Activated CD4-positive, alpha-beta T cell treated with anti-CD3 and anti-CD28 coated beads for 36 hours (primary cell): Measurements from ENCODE around the gene HPS5. TPM values are rescaled to one million over a fixed set of nuclear protein-coding genes. Genes with fewer than 3 reads are reported as not detected.

Source experiments
- ATAC-seq: fragments of 200-7000 bp; cut with Tn5 transposase; one replicate; pipeline ENCODE4 v1.10.0; 2021; ENCODE audit warnings: mild to moderate bottlenecking, moderate library complexity
- CTCF ChIA-PET: fragments of 350-600 bp; sonication (Branson Sonifier 250); formaldehyde crosslinking; loops from one replicate; lab custom pipeline; 2021; ENCODE audit warnings: antibody characterized with exemption; lab: Charles Lee
- POLR2A ChIA-PET: fragments of 350-600 bp; sonication (Branson Sonifier 250); formaldehyde crosslinking; loops from one replicate; lab custom pipeline; 2021; ENCODE audit warnings: antibody characterized with exemption, inconsistent platforms; lab: Charles Lee
- DNase-seq: peaks from one replicate; pipeline ENCODE4 v3.0.0-alpha.2; 2020
- H3K27ac Mint-ChIP-seq: one replicate; pipeline ENCODE4 v1.8.0; 2021; ENCODE audit warnings: mixed read lengths
- H3K27me3 Mint-ChIP-seq: one replicate; pipeline ENCODE4 v1.8.0; 2021; ENCODE audit warnings: mixed read lengths
- H3K36me3 Mint-ChIP-seq: one replicate; pipeline ENCODE4 v1.8.0; 2021; ENCODE audit warnings: low read depth, mixed read lengths
- H3K4me1 Mint-ChIP-seq: one replicate; pipeline ENCODE4 v1.8.0; 2021; ENCODE audit warnings: mixed read lengths
- H3K4me3 Mint-ChIP-seq: one replicate; pipeline ENCODE4 v1.8.0; 2021; ENCODE audit warnings: mild to moderate bottlenecking, moderate library complexity, mixed read lengths
- H3K9me3 Mint-ChIP-seq: one replicate; pipeline ENCODE4 v1.8.0; 2021; ENCODE audit warnings: low read depth, mixed read lengths
- intact Hi-C, 2 experiments: fragments of 100-400 bp; cut with DNase I in 1 of 2; cut with micrococcal nuclease in 1 of 2; formaldehyde crosslinking; loops; one replicate each; pipeline versions ENCODE4 v1.14.2 to v1.15.1; 2022 to 2024; cut with DNase I, micrococcal nuclease
- total RNA-seq, 2 experiments: library from RNA; stranded (reverse); gene quantifications; one replicate each; pipeline ENCODE4 v1.2.3, GENCODE V29; 2021

HPS5 gene
- total RNA-seq, 2 experiments from 2014 or later = 14.3 to 16.1 TPM

DNA sequence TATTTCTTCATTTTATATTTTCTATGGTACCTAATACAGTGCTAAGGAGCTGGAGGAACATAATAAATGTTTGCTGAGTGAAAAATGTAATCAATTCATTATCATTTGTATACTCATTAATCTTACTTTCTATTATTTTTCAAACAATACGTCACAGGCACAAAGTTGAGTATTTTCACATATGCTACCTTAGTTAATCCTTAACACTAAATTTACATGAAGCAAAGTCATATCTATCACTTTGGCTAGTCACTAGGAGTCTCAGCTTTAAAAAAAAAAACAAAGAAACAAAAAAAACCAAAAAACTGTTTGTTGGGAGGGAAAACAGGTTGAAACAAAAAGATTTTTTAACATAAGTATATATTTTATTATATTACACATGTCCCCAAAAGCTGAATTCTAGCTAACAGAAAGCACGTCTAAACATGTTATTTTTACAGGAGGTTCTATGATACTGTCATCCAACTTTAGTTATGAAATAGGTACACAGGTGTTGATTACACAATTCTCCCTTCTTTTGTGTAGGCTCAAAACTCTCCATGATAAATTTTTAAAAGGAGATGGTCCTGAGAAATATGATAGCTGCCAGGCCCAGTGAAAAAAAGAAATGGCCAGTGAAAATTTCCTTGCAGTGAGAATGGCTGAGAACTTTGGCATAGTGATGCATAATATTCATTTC, 14.3 kb downstream of the HPS5 start:
- CTCF ChIA-PET = interaction anchor here (0.7 to 1.3 kb wide), 5 partner anchors 7 to 179 kb away, joined by 3 to 4 read pairs (median 4); no protein-coding TSS in a partner anchor
- intact Hi-C loops = no loop called here
- POLR2A ChIA-PET = no interaction called here
- no peak for DNase-seq
- no peak for ATAC-seq
- no peak overlapping the region for H3K4me3 Mint-ChIP-seq
- H3K9me3 Mint-ChIP-seq = no peaks in the 10 kb centered on the region
- peaks cover 43% of the 10 kb centered on the region for H3K36me3 Mint-ChIP-seq
- H3K27me3 Mint-ChIP-seq = no peaks in the 10 kb centered on the region
- H3K27ac Mint-ChIP-seq = no peak overlapping the region
- H3K4me1 Mint-ChIP-seq = no peaks in the 10 kb centered on the region

DNA sequence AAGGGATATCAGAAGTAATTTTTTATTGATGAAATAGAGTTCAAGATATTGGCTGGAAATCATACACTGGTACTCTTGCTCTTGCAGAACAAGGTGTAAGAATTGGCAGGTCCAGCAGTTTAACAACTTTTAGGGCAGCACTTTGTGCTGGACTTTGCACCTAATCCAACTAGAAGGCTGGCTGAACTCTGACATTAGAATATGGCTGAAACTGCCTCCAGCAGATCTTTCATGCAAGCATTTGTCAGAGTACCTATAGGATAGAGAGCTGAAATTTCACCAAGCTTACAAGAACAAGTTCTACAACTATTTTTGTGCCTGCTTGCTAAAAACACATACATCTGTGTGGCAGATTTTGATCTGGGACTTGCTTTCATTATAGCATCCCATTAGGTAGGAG, 17.2 kb downstream of the HPS5 start:
- Mint-ChIP-seq H3K9me3 (no peaks in the 10 kb centered on the region), H3K4me3 (no peak overlapping the region), H3K4me1 (peaks cover under 1% of the 10 kb centered on the region), H3K27ac (no peak overlapping the region), H3K27me3 (no peaks in the 10 kb centered on the region), H3K36me3 (peaks cover 37% of the 10 kb centered on the region)
- ChIA-PET CTCF (no interaction called here), POLR2A (no interaction called here)
- intact Hi-C loops = no loop called here
- DNase-seq (no peak), ATAC-seq (no peak)

DNA sequence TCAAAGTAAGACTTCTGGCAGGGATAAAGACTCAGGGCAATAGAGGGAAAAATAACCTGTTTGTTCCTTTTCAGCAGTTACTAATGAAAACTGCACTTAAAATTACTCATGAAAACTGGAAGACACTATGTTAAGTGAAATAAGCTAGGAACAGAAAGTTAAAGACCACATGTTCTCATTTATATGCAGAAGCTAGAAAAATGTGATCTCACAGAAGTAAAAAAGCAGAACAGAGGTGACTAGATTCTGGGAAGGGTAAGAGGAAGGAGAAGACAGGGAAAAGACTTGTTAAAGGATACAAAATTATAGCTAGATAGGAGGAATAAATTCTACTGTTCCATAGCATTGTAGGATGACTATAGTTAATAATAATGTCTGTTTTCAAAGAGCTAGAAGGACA, 22.2 kb downstream of the HPS5 start:
- Mint-ChIP-seq H3K36me3 (peaks cover 43% of the 10 kb centered on the region), H3K9me3 (no peaks in the 10 kb centered on the region), H3K27ac (peak overlapping the region; percentile 1), H3K27me3 (no peaks in the 10 kb centered on the region), H3K4me3 (no peak overlapping the region), H3K4me1 (peaks cover 8% of the 10 kb centered on the region)
- CTCF ChIA-PET = interaction anchor here (1.0 to 1.3 kb wide), 4 partner anchors 8 to 56 kb away, joined by 3 to 5 read pairs (median 4); no protein-coding TSS in a partner anchor
- ATAC-seq (no peak), DNase-seq (no peak)
- POLR2A ChIA-PET = interaction anchor here (0.6 kb wide), 1 partner anchor 17 kb away, joined by 4 read pairs; no protein-coding TSS in a partner anchor
- intact Hi-C loops = no loop called here

DNA sequence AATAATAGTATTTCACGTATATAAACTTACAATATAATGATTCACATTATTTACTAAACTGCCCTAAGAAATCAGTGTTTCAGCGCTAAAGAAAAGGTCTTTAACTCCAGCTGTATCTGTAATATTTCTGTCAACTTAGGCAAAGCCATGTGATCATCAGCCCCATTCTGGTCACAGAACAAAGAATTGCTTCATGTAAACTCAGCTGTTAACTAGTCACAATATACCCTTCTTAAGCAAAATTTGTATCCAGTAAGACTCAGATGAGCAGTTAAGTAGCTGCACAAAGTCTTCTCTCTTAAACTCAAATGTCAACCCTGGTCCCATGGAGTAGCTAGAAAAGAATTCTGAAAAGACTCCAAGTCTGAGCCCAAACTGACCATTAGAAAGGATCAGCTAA, 26.6 kb downstream of the HPS5 start:
- DNase-seq (no peak), ATAC-seq (no peak)
- no peaks in the 10 kb centered on the region for H3K9me3 Mint-ChIP-seq
- intact Hi-C loops = no loop called here
- H3K4me1 Mint-ChIP-seq = peaks cover 13% of the 10 kb centered on the region
- H3K27me3 Mint-ChIP-seq = no peaks in the 10 kb centered on the region
- POLR2A ChIA-PET = no interaction called here
- H3K36me3 Mint-ChIP-seq = peaks cover 53% of the 10 kb centered on the region
- no peak overlapping the region for H3K27ac Mint-ChIP-seq
- H3K4me3 Mint-ChIP-seq = no peak overlapping the region
- CTCF ChIA-PET = interaction anchor here (0.6 to 1.2 kb wide), 4 partner anchors 11 to 426 kb away, joined by 3 to 5 read pairs (median 4); no protein-coding TSS in a partner anchor

DNA sequence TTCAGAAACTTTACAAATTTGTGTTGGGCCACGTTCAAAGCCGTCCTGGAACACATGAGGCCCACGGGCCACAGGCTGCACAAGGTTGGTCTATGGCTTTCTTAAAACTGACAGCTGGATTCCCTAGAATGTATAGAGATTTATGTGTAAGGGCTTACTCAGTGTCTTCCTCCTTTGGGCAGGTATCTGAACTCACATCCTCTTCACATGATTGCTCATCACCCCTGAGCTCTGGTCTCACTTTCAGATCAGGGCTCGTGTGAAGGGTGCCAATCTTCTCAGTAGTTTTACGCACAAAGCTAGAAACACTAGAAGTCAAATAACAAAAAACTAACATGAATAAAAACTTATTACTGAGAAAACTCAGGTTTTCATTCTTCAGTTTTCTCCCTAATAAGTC, 27.1 kb downstream of the HPS5 start:
- intact Hi-C loops = no loop called here
- Mint-ChIP-seq H3K36me3 (peaks cover 52% of the 10 kb centered on the region), H3K9me3 (no peaks in the 10 kb centered on the region), H3K4me3 (no peak overlapping the region), H3K4me1 (peaks cover 13% of the 10 kb centered on the region), H3K27me3 (no peaks in the 10 kb centered on the region), H3K27ac (no peak overlapping the region)
- CTCF ChIA-PET = interaction anchor here (0.6 to 1.2 kb wide), 2 partner anchors 184 to 378 kb away, joined by 3 to 5 read pairs; no protein-coding TSS in a partner anchor
- DNase-seq (peak; percentile 19), ATAC-seq (peak; percentile 94)
- POLR2A ChIA-PET = no interaction called here

DNA sequence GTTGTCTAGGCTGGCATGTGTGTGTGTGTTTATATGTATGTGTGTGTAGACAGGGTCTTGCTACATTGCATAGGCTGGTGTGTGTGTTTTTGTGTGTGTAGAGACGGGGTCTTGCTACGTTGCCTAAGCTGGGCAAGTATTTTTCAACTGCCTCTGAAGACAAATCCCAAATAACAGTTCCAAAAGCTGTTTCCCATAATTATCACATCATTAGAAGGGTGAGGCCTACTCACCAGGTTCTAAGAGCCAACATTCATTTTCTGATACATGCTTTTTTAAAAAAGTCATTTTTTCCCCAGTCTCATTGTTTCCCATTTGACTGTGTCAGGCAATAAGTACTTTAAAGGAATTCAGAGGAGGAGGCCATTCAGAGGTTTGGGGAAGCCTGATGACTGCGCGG, 33.0 kb downstream of the HPS5 start:
- no peak for ATAC-seq
- CTCF ChIA-PET = interaction anchor here (1.2 kb wide), 1 partner anchor 173 kb away, joined by 3 read pairs; no protein-coding TSS in a partner anchor
- peaks cover 32% of the 10 kb centered on the region for H3K36me3 Mint-ChIP-seq

DNA sequence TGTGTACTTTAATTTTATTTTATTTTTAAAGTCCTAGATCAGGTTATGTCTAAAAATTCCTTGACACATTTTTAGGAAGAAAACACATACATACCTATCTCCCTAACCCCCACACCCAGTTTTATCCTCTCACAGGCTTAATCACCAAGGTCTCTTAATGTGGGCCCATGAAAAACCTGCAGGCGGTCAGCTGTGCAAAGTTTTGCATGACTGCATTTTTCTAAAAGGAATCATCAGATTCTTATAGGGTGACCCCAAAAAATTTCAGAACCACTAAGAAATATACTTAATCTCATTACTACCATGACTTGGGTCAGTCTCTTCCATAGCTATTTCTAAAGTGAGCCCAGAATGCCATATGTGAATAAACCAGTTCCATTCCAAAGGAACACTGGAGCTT, 36.1 kb downstream of the HPS5 start:
- Mint-ChIP-seq H3K36me3 (peaks cover 28% of the 10 kb centered on the region), H3K27me3 (no peaks in the 10 kb centered on the region), H3K27ac (no peak overlapping the region), H3K4me3 (no peak overlapping the region), H3K4me1 (no peaks in the 10 kb centered on the region), H3K9me3 (no peaks in the 10 kb centered on the region)
- CTCF ChIA-PET = interaction anchor here (0.6 to 1.6 kb wide), 4 partner anchors 14 to 436 kb away, joined by 3 read pairs; no protein-coding TSS in a partner anchor
- POLR2A ChIA-PET = no interaction called here
- no peak for ATAC-seq
- intact Hi-C loops = no loop called here
- no peak for DNase-seq

More for the DNA sequence above, 33.0 kb downstream of the HPS5 start:
- POLR2A ChIA-PET = no interaction called here
- intact Hi-C loops = no loop called here
- Mint-ChIP-seq H3K9me3 (no peaks in the 10 kb centered on the region), H3K27ac (no peak overlapping the region), H3K4me1 (no peaks in the 10 kb centered on the region), H3K4me3 (no peak overlapping the region), H3K27me3 (no peaks in the 10 kb centered on the region)
- DNase-seq = no peak

DNA sequence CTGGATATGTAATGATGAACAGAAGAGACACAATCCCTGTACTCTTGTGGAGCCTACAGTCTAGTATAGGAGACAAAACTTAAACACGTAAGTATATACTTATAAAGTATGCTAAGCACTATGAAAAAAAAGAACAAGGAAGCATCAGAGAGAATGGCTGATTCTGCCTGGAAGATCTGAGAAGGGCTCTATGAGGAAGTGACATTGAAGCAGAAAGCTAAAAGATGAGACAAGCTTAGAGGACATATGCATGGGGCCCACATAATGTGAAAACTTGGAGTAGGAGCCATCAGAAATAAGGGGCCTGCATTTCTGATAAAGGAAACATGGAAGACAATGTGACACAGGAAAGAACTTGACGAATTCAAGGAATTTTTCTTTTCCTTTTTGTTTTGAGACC, 39.3 kb downstream of the HPS5 start:
- ChIA-PET POLR2A (interaction anchor here (0.6 kb wide), 1 partner anchor 17 kb away, joined by 4 read pairs; no protein-coding TSS in a partner anchor), CTCF (interaction anchor here (1.4 kb wide), 1 partner anchor 167 kb away, joined by 3 read pairs; no protein-coding TSS in a partner anchor)
- no peak for DNase-seq
- Mint-ChIP-seq H3K9me3 (no peaks in the 10 kb centered on the region), H3K4me3 (no peak overlapping the region), H3K36me3 (peaks cover 40% of the 10 kb centered on the region), H3K27ac (no peak overlapping the region), H3K27me3 (no peaks in the 10 kb centered on the region), H3K4me1 (peaks cover 8% of the 10 kb centered on the region)
- ATAC-seq = no peak
- intact Hi-C loops = no loop called here

DNA sequence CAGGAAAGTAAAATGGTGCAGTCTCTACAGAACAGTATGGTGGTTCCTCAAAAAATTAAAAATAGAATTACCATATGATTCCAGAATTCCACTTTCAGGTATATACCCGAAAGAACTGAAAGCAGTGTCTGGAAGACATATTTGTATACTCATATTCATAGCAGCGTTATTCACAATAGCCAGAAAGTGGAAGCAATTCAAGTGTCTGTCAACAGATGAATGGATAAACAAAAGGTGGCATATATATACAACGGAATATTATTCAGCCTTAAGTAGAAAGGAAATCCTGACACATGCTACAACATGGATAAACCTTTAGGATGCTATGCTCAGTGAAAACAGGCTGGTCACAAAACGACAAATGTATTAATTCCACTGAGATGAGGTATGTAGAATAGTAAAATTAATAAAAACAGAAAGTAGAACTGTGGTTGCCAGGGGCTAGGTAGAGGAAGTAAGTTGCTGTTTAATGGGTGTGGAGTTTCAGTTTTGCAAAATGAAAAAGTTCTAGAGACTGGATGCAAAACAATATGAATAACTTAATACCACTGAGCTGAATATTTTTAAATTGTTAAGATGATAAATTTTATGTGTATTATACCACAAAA, 41.4 kb downstream of the HPS5 start:
- ChIA-PET POLR2A (interaction anchor here (0.6 kb wide), 2 partner anchors 847 to 1258 kb away, joined by 3 to 6 read pairs; no protein-coding TSS in a partner anchor), CTCF (no interaction called here)
- no peaks in the 10 kb centered on the region for H3K9me3 Mint-ChIP-seq
- ATAC-seq (peak; percentile 36), DNase-seq (no peak)
- H3K27ac Mint-ChIP-seq = no peak overlapping the region
- peaks cover 34% of the 10 kb centered on the region for H3K36me3 Mint-ChIP-seq
- intact Hi-C loops = no loop called here
- H3K4me1 Mint-ChIP-seq = peaks cover 8% of the 10 kb centered on the region
- no peaks in the 10 kb centered on the region for H3K27me3 Mint-ChIP-seq
- no peak overlapping the region for H3K4me3 Mint-ChIP-seq

DNA sequence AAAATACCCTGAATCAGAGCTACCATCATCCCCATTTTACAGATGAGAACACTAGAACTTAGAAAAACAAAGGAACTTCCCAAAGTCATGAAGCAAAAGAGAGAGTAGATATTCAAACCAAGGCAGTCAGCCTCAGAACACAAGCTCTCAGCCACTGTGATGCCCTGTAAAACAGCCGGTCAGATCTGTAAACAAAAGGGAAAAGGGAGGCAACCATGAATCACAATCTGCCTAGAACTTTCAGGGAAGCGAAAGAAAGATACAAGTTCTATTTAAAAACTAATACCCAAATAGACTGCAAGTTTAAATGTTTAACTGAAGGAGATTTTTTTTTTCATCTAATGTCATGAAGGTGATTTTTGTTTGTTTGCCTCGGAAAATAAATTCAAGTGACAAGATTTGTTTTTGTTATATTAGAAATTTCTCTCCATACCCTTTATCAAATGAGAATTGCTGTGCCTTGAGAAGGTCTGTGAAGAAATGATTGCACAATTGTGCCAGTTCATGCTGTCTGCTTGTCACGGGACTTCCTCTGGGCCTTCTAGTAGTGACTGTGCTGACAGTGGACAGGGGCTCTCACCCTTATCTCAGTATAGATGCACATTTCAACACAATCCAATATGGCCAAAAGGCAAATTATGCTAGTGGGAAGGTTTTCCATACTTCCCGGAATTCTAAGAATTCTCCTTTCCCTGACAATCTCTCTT, 44.2 kb downstream of the HPS5 start:
- DNase-seq = no peak
- no peak overlapping the region for H3K27ac Mint-ChIP-seq
- no peaks in the 10 kb centered on the region for H3K27me3 Mint-ChIP-seq
- no peaks in the 10 kb centered on the region for H3K9me3 Mint-ChIP-seq
- intact Hi-C loops = no loop called here
- no peak for ATAC-seq
- H3K4me1 Mint-ChIP-seq = peaks cover 8% of the 10 kb centered on the region
- H3K36me3 Mint-ChIP-seq = peaks cover 31% of the 10 kb centered on the region
- ChIA-PET POLR2A (no interaction called here), CTCF (interaction anchor here (1.1 kb wide), 1 partner anchor 34 kb away, joined by 3 read pairs; no protein-coding TSS in a partner anchor)
- H3K4me3 Mint-ChIP-seq = no peak overlapping the region

DNA sequence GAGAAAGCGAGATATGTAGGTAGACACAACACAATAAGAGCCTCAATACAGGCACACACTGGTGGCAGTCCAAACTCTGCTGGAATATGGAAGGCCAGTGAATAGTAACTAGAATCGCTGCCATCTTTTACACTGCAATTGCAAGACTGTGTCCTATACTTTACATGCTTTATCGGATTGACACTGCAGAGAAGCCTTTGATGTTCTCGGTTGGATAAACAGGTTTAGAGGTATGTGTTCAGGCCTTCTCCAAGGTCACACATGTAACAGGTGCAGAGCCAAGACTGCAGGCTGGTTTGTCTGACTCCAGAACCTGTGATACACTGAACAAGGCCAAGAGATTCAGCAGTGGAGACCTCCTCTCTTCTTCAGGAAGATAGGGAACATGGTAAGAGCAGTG, 50.7 kb downstream of the HPS5 start:
- POLR2A ChIA-PET = no interaction called here

More for the DNA sequence above, 50.7 kb downstream of the HPS5 start:
- H3K36me3 Mint-ChIP-seq = peaks cover 6% of the 10 kb centered on the region
- DNase-seq = no peak
- no peaks in the 10 kb centered on the region for H3K9me3 Mint-ChIP-seq
- CTCF ChIA-PET = no interaction called here
- intact Hi-C loops = no loop called here
- no peak overlapping the region for H3K4me3 Mint-ChIP-seq
- no peak overlapping the region for H3K27ac Mint-ChIP-seq
- H3K27me3 Mint-ChIP-seq = no peaks in the 10 kb centered on the region
- peaks cover 3% of the 10 kb centered on the region for H3K4me1 Mint-ChIP-seq
- ATAC-seq = no peak
